Right kidney (tissue), 9 donors: ENCODE data around the gene GALNT11.
"Not testable (repeated sequence)": the region's sequence is repeated elsewhere in the genome, so short reads cannot be mapped to it uniquely, and the experiment has no call there.

Experiments used
- DNase-seq: peaks from one replicate; pipeline ENCODE4 v3.0.0-alpha.2; 2016
- long read RNA-seq, 8 donors: transcript quantifications; one replicate each; lab custom pipeline, GENCODE V29; 2026

GALNT11 gene
- long read RNA-seq, donor 1, transcript GALNT11-205 (12 exons, 2,727 nt) = major isoform, 13 of 24 reads
- long read RNA-seq, donor 1, partial matches to known transcripts = 0 of 24 reads
- long read RNA-seq, donor 1, other reads (novel, unspliced or antisense) = 10 of 24 reads
- long read RNA-seq, donor 2, transcript GALNT11-205 (12 exons, 2,727 nt) = major isoform, 8 of 16 reads
- long read RNA-seq, donor 2, partial matches to known transcripts = 0 of 16 reads
- long read RNA-seq, donor 2, other reads (novel, unspliced or antisense) = 7 of 16 reads
- long read RNA-seq, donor 3, transcript GALNT11-205 (12 exons, 2,727 nt) = major isoform, 10 of 30 reads
- long read RNA-seq, donor 3, partial matches to known transcripts = 18 of 30 reads
- long read RNA-seq, donor 3, other reads (novel, unspliced or antisense) = 0 of 30 reads
- long read RNA-seq, donor 4, transcript GALNT11-205 (12 exons, 2,727 nt) = major isoform, 14 of 19 reads
- long read RNA-seq, donor 4, partial matches to known transcripts = 5 of 19 reads
- long read RNA-seq, donor 4, other reads (novel, unspliced or antisense) = 0 of 19 reads
- long read RNA-seq, donor 5, transcript GALNT11-205 (12 exons, 2,727 nt) = major isoform, 24 of 50 reads
- long read RNA-seq, donor 5, partial matches to known transcripts = 17 of 50 reads
- long read RNA-seq, donor 5, other reads (novel, unspliced or antisense) = 8 of 50 reads
- long read RNA-seq, donor 6, transcript GALNT11-205 (12 exons, 2,727 nt) = major isoform, 17 of 33 reads
- long read RNA-seq, donor 6, partial matches to known transcripts = 9 of 33 reads
- long read RNA-seq, donor 6, other reads (novel, unspliced or antisense) = 0 of 33 reads
- long read RNA-seq, donor 7, transcript GALNT11-205 (12 exons, 2,727 nt) = major isoform, 24 of 42 reads
- long read RNA-seq, donor 7, partial matches to known transcripts = 12 of 42 reads
- long read RNA-seq, donor 7, other reads (novel, unspliced or antisense) = 0 of 42 reads
- long read RNA-seq, donor 8, transcript GALNT11-205 (12 exons, 2,727 nt) = major isoform, 18 of 21 reads
- long read RNA-seq, donor 8, partial matches to known transcripts = 0 of 21 reads
- long read RNA-seq, donor 8, other reads (novel, unspliced or antisense) = 0 of 21 reads

DNA sequence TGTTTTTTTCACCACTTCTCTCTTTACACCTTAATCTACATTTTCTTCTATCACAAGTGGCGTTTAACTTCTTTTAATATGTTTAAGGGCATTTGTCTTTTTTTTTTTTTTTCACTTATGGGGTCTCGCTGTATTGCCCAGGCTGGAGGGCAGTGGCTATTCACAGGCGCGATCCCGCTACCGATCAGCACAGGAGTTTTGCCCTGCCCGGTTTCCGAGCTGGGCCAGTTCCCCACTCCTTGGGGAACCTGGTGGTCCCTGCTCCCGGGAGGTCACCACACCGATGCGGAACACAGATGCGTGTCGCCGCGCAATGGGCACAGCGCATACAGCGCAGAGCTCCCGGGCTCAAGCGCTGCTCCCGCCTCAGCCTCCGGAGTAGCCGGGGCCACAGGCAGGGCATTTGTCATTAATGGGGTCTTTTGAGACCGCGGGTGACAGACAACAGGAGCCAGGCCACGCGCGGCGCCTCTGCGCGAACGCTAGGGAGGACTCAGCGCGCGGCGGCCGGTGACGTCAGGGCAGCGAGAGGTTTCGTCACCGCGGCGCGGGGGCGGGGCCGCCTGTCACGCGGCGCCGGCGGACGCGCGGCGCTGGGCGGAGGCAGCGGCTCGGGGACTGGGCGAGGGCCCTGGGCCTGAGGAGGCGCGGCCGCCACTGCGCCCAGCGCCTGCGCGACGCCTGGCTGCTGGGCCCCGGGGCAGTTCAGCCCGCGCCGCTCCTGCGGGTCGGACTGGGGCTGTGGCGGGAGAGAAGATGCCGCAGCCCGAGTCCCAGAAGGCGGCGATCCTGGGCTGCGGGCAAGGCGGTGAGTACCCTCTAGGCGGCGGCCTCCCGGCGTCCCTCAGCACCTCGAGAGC lies at the start of gene GALNT11:
Gene GALNT11, plus strand, starts transcription at position 598 of the 860 bp plus-strand sequence. CDS start 68,554 bp downstream, outside the sequence.
- DNase-seq = peak; percentile 96

DNA sequence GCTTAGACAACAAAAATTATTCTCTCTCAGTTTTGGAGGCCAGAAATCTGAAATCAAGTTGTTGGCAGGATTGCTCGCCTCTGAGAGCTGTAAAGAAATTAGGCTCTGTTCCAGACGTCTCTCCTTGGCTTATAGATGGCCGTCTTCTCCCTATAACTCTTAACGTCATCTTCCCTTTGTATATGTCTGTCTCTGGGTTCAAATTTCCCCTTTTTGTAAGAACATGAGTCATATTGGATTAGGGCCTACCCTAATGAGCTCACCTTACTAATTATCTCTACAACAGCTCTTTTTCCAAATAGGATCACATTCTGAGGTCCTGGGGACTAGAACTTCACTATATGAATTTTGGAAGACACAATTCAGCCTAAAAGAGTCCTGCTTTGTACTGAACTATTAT lies 46.9 kb upstream of the GALNT11 start:
- no peak for DNase-seq

DNA sequence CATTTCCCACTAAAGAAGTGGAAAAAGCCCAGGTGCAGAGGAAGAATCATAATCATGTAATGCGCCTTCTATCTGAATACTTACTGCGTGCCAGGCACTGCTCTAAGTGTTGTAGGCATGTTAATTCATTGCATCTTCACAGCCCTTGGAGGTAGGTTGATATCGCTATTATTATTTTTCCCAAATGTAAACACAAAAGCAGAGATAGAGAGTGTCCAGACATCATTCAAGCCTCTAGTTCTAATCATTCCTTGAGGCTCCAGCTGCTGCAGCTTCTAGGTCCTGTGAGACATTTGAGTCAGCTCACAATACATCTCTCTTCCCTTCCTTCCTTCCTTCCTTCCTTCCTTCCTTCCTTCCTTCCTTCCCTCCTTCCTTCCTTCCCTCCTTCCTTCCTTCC lies 44.3 kb upstream of the GALNT11 start:
- no peak for DNase-seq

DNA sequence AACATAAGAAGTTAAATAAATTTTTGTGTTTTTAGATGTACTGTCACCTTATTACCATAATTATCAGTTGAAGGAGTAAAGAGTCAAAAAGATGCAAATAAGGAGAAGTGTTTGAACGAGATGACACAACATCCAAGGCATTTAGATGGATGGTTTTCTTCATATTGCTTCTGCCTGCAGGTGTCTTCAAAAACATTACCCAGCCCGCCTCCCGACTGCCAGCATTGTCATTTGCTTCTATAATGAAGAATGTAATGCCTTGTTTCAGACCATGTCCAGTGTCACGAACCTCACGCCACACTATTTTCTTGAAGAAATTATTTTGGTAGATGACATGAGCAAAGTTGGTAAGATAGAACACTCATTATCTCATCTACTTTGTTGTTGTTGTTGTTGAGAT lies 42.7 kb upstream of the GALNT11 start:
- DNase-seq = no peak

DNA sequence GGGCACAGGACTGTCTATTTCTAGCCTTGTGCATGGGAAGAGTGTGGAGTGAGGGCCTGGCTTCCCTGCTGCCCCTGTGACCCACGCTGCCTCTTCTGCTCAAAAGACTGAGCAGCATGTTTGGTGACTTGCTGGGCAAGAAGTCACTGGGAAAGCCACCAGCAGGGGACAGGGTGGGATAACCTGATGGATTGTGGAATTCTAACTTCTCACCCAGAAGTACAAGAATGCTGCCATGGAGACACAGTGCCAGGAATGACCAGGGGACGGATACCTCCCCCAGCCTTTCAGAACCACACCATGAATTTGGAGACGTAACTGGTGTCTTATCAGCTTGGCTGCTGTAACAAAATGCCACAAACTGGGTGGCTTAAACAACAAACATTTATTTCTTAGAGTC lies 40.9 kb upstream of the GALNT11 start:
- DNase-seq = no peak

DNA sequence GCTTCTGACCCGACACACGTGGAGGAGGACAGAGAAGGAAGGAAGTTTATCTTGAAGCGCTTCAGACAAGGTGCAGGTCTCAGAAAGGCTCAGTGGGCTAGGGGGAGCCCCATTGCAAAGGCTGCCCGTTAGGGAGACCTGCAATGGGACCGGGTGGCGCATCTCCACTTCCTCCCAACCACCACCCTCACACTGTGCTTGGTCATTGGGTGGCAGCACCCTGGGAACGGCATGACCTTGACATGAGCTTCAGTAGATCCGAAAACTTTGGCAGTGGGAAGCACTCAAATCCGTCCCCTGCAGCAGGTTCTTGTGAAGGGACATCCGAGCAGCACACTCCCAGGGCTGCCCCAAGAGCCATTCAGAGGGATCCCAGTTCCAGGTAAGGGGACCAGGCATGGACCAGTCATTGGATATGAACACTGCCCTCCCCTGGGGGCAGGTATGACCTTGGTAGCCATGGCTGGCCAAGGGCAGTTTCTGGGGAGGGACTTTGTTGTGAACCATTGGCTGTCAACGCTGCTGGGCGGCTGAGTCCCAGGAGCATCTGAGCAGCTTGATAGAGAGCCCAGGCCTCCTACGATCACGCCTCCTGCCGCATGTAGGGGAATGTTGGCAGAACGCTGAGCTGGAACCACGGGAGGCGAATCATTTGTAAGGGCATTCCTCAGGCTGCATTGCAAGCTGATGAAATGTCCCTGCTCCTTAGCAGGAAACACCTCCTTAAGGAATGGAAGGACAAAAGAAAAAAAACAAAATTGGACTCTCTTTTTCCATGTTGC lies 37.5 kb upstream of the GALNT11 start:
- no peak for DNase-seq

- peak; percentile 18 for DNase-seq
Measured at GRCh38 chr7:151992375-151992774, 33.1 kb upstream of the GALNT11 start.

DNA sequence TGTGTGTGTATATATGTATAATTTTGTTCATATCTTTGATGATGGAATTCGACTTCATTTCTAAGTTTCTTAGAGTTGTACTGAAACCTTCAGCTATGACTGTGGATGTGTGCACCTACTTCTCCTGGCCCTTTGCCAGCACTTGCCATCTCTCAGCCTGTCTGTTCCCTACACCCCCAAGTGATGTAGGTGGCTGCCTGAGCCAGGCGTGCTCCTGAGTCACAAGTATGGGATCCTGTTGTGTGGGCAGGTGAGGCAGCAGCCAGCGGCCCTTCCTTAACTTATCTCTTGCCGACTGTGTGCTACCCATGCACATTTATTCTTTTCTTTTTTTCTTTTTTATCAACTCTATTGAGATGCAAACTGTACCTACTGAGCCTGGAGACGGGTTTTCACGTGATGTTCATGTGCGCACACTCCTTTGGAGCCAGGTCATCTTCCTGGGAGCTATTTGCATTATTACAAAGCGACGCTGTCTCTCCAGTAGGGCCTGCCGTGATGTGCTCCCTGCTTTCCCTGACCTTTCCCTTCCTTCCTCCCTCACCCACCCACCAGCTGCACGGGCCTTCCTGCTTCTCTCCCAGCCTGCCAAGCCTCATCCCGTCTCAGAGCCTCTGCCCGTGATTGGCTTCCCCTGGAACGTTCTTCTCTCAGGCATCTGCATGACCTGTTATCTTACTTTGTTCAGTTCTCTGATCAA lies 31.3 kb upstream of the GALNT11 start:
- no peak for DNase-seq

- no peak for DNase-seq
Measured at GRCh38 chr7:151999424-152000090, 25.9 kb upstream of the GALNT11 start.

DNA sequence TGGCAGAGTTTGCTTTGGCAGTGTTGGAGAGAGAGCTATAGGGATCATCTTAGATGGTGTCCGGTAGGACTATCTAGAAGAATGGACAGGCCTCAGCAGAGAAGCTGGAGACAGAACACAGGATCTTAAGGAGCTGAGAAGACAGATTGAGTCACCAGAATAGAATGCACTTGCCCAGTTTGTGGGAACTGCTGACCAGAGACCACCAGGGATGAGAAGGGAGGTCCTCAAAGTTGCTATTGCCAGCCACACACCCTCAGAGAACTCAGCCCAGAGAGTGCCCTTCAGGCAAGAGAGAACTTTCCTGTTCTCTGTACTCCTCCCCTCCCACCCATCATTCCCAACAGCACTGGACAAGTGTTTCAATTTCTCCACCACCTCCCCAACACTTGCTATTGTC lies 25.3 kb upstream of the GALNT11 start:
- DNase-seq = no peak

GRCh38 chr7:152006336-152006735 lies 19.1 kb upstream of the GALNT11 start:
- DNase-seq = no peak

DNA sequence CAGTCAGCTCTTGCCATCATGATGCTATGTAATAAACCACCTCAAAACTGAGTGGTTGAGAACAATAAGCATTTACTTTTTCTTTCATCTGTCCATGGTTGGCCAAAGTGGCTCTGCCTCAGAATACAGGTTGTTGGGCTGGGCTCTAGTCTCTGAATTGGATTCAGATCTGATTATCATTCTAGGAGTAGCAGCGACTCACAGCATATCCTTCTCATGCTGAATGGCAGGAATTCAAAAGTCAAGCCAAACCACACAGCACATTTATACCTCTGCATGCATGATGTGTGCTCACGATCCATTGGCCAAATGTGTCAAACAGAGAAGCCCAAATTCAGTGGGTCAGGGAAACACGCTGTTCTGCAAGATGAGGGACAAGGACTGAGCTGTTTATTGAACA lies 13.6 kb upstream of the GALNT11 start:
- no peak for DNase-seq

- no peak for DNase-seq
Measured at GRCh38 chr7:152013230-152013629, 12.2 kb upstream of the GALNT11 start.

- no peak for DNase-seq
Measured at GRCh38 chr7:152013974-152014373, 11.5 kb upstream of the GALNT11 start.

GRCh38 chr7:152014722-152015121 lies 10.8 kb upstream of the GALNT11 start:
- DNase-seq = no peak

DNA sequence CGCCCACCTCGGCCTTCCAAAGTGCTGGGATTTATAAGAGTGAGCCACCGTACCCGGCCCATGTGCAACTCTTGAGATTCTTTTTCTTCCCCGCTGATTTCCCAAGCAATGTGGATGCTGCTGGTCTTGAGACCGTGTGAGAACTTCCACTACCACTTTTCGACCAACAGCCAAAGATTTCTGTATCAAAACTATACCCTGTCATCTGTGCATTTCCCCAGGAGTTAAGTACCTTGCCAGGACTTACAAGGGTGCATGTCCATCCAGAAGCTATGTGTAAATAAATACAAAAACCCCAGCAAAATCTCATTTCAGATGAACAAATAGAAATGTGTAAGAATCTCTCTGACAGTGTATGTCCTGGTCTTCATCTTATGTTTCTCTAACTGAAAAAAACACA lies 9.9 kb upstream of the GALNT11 start:
- no peak for DNase-seq

DNA sequence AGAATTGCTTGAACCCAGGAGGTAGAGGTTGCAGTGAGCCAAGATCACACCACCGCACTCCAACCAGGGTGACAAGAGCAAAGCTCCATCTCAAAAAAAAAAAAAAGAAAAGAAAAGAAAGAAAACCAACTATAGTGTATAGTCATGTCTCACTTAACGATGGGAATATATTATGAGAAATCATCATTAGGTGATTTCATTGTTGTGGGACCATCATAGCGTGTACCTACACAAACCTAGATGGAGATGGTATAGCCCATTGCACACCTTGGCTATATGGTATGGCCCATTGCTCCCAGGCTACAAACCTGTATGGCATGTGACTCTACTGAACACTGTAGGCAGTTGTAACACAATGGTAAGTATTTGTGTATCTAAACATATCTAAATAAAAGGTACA lies 8.5 kb upstream of the GALNT11 start:
- DNase-seq = no peak

DNA sequence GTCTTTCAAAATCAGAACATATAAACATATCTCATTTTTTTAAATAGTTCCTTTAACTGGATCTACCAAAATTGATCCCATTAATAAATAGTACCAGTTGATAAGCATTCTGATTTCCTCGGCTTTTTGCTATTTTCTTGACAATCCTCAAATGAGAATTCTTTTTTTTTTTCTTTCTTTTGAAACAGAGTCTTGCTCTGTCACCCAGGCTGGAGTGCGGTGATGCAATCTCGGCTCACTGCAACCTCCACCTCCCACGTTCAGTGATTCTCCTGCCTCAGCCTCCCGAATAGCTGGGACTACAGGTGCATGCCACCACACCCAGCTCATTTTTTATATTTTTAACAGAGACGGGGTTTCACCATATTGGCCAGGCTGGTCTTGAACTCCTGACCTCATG lies 7.8 kb upstream of the GALNT11 start:
- DNase-seq = not testable (repeated sequence)

GRCh38 chr7:152021740-152022139 lies 3.7 kb upstream of the GALNT11 start:
- not testable (repeated sequence) for DNase-seq
